AG09319 (cell line): ENCODE data around the gene SIGLEC8.
A peak's percentile ranks its signal among the peaks of the same experiment; 100 is the strongest.

Experiments used
- DNase-seq: peaks from one replicate; pipeline ENCODE4 v3.0.0-alpha.2; 2010; ENCODE audit warnings: low read depth; ENCODE audit errors: extremely low read depth
- CTCF ChIP-seq: IDR thresholded peaks from 2 replicates; pipeline ENCODE4 v1.5.1; 2011; ENCODE audit warnings: low read depth, mild to moderate bottlenecking, inconsistent platforms, low read length, moderate library complexity

Gene SIGLEC8

GRCh38 chr19:51480590-51480989 is 22.3 kb upstream of the SIGLEC8 start:
- DNase-seq, result no peak
- no peak for TF ChIP-seq CTCF

- no peak for DNase-seq
- no peak for TF ChIP-seq CTCF
Observed at GRCh38 chr19:51479531-51480331, 21.5 kb upstream of the SIGLEC8 start.

- TF ChIP-seq CTCF, result no peak
- DNase-seq, result no peak
Observed at GRCh38 chr19:51478381-51479234, 20.4 kb upstream of the SIGLEC8 start, which contains the start of gene CEACAM18. CEACAM18 (plus strand) TSS chr19:51478539.

- no peak for DNase-seq
- TF ChIP-seq CTCF, result no peak
Observed at GRCh38 chr19:51477344-51477743, 19.1 kb upstream of the SIGLEC8 start.

- no peak for DNase-seq
- no peak for TF ChIP-seq CTCF
Observed at GRCh38 chr19:51476164-51476563, 17.9 kb upstream of the SIGLEC8 start.

GRCh38 chr19:51473009-51473707 is 14.9 kb upstream of the SIGLEC8 start:
- peak; percentile 86 for TF ChIP-seq CTCF
- DNase-seq, result peak; percentile 22
